ENCODE results near the gene ABHD17B.

ABHD17B gene

DNA sequence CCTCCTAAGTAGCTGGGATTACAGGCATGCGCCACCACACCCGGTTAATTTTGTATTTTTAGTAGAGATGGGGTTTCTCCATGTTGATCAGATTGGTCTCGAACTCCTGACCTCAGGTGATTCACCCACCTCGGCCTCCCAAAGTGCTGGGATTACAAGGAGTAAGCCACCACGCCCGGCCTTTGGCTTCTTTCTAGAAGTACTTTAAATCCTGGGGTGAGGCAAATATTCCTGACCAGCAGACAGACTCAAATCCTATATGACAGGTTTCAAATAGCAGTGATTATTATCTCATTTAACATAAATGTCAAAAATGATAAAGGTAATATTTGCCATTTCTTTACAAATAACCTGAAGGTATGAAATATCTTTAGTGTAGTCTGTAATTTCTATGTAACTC, 35.6 kb downstream of the ABHD17B start:
- no peak for FAIRE-seq

- no peak for FAIRE-seq
Observed at GRCh38 chr9:71863631-71864030, 47.4 kb downstream of the ABHD17B start.

DNA sequence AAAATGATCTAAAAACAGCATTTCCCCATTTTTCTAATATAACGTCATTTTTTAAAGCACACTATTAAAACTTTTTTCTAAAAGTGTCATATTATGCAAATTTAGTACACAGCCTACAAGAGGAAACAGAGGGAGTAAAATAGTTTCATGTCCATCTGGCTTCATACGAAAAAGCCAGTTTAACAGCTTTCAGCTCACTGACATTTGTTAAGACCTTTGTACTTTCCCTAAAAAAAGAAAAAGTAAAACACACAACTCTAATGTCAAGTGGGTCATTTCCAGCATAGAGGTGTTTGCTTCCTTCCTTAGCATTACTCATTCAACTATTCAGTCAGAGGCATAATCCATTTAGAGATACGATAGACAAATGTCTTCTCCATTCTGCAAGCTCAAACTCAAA, 49.4 kb downstream of the ABHD17B start:
- no peak for FAIRE-seq

GRCh38 chr9:71859939-71860338, 51.1 kb downstream of the ABHD17B start:
- no peak for FAIRE-seq

DNA sequence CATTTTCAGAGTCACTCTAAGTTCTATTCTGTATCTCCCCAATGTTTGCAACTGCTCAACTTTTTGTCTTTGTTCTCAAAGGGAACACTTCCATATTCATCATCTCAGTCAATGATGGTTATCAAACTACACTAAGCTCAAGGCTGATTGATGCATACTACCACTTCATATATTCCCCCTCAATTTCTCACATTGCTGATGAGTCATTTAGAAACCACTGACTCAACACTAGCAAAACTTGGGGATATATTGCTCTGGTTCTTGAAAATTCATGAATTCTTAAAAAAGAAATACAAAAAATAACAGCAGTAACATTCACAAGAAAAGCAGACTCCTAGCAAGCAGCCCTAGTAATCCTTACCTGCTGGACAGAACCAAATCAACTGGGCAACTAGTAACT, 52.2 kb downstream of the ABHD17B start:
- FAIRE-seq, result no peak

GRCh38 chr9:71858102-71858798, 52.7 kb downstream of the ABHD17B start:
- FAIRE-seq, result no peak

DNA sequence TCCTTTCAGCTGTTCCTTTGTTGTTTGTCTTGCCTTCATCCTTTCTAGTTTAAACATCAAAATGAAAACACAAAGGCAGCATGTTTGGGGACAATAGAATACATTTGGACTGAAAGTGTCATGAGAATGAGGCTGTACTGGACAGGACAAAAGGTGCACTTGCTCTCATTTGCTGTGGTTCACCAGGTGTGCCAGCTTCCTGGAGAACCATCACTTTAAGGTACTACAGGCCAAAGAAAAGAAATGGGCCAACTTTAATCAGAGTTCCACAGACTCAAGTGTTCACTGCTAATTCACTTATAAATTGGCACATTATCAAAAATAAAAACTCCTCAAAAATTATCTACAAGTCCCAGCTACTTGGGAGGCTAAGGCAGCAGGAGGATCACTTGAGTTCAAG, 53.8 kb downstream of the ABHD17B start:
- FAIRE-seq, result no peak

GRCh38 chr9:71854811-71855210, 56.2 kb downstream of the ABHD17B start:
- no peak for FAIRE-seq

DNA sequence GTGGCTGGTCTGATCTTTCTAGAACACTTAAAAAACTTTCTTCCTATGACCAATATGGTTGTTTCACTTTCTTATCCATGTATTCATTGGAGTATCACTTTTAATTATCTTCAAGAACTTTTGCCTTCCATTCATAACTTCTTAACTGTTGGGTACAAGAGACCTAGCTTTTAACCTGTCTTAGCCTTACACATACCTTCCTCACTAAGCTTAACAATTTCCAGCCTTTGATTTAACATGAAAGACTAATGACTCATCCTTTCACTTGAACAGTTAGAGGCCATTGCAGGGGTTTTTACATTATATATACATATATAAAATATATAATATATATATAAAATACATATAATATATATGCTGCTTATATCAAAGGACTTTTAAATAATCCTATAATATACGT, 57.9 kb downstream of the ABHD17B start:
- FAIRE-seq, result no peak

DNA sequence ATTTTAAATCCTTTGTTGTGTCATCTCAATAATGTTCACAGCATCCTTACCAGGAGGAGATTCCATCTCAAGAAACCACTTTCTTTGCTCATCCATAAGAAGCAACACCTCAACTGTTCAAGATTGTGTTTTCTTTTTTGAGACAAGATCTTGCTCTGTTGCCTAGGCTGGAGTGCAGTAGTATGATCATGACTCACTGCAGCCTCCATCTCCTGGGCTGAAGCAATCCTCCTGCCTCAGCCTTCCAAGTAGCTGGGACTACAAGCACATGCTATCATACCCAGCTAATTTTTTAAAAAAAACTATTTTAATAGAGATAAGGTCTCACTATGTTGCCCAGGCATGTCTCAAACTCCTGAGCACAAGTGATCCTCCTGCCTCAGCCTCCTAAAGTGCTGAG, 60.0 kb downstream of the ABHD17B start:
- FAIRE-seq, result no peak

DNA sequence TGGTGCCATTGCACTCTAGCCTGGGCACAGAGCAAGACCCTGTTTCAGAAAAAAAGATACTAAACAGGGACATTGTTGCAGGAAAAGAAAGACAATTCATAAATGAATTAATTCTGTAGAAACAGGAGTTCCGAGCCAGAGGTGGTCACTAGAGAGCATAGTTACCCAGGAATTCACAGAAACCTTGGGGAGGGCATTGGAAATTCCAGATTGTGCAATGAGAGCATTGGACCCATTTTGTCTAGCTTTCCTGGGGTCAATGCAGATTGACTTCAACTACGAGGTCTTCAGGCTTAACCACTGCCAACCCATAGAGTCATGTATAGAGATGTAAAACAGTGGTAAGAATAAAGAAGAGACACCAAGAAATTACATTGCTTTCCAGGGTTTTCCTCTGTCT, 63.1 kb downstream of the ABHD17B start:
- no peak for FAIRE-seq

GRCh38 chr9:71844808-71845207, 66.2 kb downstream of the ABHD17B start:
- no peak for FAIRE-seq

DNA sequence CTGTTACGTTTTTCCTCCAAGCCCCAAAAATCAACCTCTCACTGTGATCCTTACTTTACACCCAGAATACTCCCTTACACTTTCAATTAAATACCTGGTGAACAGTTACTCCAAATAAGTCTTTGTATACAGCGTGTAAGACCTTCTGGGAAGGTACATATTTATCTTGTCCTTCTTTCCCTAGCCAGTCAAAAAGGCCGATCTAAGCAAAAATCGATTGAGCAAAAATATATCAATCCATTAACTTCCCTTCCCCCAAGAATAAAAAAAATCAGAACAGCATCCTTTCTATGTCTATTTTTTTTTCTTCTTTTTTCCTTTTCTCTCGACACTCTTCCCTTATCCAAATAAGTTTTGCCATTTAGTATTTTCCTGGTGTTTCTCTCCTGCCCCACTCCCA, 71.3 kb downstream of the ABHD17B start:
- FAIRE-seq, result no peak

- no peak for FAIRE-seq
Observed at GRCh38 chr9:71835596-71835995, 75.4 kb downstream of the ABHD17B start.

DNA sequence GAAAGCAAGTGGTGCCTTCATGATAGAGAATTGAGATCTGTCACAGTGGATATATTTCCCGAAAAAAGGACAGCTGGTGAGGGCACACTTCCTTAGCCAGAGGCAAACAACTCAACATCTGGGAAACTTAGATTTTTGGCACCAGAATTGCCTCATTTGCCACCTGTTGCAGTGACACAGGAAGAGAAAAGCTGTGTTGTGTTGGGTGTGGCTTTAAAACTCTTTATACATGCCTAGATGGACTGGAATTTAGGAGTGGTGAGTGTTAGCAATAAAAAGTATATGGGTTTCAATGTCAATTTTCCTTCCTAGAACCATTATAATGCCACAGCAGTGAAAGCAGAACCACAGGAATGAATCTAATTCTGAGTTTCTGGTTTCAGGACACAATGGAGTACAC, 80.1 kb downstream of the ABHD17B start:
- no peak for FAIRE-seq

DNA sequence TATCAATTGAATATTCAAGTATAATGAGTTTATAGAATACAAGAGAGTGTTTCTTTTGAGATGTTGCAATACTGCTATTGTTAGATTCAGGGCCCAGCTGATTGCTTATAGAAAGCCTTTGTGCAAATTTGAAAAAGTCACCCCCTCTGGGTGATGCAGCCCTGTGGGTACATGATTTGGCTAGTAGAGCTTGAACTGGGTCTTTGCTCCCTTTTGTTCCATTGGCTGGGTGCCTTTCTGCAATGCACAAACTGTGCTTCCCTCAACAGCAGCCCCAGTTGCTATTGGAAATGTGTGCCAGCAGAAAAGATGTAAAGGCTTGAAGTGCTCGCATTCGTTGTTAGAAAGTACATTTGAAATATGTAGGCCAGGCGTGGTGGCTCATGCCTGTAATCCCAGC, 80.8 kb downstream of the ABHD17B start:
- no peak for FAIRE-seq

GRCh38 chr9:71826279-71826678, 84.7 kb downstream of the ABHD17B start:
- FAIRE-seq, result no peak

DNA sequence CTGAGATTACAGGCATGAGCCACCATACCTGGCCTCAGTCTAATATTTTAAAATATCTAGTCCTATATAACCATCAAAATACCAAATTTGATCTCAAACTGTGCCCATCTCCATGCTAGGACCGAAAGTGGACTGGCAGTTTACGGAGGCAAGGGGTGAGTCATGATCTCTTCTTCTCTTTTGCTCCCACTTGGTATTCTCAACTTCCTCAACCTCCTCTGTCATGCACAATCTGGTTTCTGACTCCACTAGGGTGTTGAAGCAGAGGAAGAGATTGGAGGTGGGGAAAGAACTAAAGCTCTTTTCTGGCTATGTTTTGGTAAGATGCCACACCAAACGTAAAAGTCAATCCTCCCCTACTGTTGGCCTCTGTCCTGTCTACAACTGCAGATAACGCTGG, 86.7 kb downstream of the ABHD17B start:
- FAIRE-seq, result no peak

DNA sequence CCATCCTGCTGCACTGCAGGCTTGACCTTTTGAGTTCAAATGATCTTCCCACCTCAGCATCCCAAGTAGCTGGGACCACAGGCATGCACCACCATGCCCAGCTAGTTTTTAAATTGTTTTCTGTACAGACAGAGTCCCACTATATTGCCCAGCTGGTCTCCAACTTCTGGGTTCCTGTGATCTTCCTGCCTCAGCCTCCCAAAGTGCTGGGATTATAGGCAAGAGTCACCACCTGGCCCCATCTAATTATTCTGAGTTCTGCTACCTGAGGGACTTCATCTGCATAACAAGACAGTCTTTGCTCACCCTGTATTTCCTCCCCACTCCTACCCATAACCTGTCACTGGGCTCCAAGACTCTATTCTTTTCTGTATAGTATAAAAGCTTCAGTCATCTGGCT, 88.1 kb downstream of the ABHD17B start:
- FAIRE-seq, result no peak

DNA sequence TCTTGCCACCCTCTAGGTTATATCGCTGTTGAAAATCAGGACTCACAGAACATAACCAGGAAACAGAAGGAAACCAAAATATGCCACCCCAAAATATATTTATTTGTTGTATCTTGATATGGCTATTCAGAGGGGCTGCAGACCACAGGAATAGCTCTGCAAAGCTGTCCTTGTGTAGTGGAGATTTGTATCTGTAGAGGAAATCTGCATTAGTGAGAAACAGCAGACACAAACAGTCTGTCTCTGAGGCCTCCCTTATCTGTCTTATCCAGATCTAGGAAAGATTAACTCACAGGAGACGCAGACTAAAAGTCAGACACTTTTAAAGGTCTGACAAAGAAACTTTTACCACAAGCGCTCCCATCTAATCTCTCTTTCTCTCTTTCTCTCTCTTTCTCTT, 88.5 kb downstream of the ABHD17B start:
- FAIRE-seq, result no peak

DNA sequence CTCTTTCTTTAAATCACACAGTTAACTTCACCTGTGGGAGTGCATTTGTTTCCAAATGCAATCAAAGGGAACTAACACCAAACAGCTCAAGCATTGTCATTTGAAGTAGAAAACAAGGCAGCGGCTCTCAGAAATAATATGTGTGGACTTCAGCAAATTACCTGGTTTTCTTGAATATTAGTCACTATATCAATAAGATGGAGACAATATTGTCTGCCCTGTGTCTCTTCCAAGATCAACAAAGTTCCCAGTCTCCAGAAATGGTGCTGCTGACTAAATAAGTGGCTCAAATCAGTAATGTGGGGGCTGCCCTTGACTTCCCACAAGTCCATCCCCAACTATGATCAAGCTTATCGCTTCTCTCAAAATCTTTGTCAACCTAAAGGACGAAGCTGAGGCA, 89.6 kb downstream of the ABHD17B start:
- FAIRE-seq, result no peak

- FAIRE-seq, result no peak
Observed at GRCh38 chr9:71820403-71820921, 90.5 kb downstream of the ABHD17B start.

DNA sequence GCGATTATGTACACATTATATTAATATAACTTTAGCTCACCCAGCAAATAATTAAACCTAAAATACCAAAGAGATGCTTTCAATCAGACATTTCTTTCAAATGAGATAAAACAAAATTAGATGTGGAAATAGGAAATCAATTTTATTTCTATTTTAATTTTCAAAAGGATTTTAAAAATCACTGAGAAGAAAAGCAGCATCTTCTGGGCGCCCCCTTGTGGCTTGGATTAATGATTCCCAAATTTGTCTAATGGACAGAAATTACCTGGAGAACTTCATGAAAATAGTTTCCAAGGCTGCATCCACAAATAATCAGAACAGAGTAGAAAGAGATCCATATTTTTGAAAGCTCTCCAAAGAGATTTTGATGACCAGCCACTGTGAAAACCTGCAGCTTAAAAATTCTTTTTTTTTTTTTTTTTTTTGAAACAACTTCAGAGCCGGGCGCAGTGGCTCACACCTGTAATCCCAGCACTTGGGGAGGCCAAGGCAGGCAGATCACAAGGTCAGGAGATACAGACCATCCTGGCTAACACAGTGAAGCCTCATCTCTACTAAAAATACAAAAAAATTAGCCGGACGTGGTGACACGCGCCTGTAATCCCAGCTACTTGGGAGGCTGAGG, 91.8 kb downstream of the ABHD17B start:
- peak; percentile 61 for FAIRE-seq

DNA sequence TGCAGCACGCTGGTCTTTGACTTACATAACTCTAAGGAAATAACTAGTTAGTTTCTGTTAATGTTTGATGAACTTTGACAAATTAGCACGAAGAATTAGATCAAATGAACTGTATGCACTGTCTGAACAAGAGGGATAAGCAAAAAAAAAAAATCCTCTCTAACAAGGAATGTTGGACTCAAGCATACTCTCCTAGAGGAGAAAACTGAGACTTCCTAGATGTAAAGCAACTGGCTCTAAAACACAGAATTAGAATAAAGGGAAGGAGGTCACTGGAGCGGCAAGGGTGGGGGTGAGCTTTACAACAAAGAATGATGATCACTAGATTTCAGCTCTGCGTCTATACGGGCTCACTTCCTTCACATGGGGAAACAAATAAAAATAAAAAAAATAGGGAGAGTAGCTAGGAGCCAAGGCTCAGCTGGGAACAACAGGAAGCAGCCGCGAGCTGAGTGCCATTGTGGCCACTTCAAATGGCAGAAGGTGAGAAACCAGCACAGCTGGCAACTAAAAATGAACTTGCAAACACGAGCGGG, 94.0 kb downstream of the ABHD17B start:
- no peak for FAIRE-seq

All from TTC549 (cell line).